Measurements from ENCODE around the gene ANKRD28. TPM values are rescaled to one million over a fixed set of nuclear protein-coding genes. Genes with fewer than 3 reads are reported as not detected.
A peak's percentile ranks its signal among the peaks of the same experiment; 100 is the strongest.

The ANKRD28 gene
- total RNA-seq, 1 experiment from 2014 or later = 53.0 TPM

GRCh38 chr3:15629860-15630597 is 167.8 kb downstream of the ANKRD28 start:
- H3K36me3 ChIP-seq (ENCODE audit: low read depth, low read length) = no peaks in the 10 kb centered on the region
- no peaks in the 10 kb centered on the region for H3K9me2 ChIP-seq (replicated peaks; ENCODE audit: low read length)
- no peaks in the 10 kb centered on the region for H3K27me3 ChIP-seq (ENCODE audit: low read length)
- peak overlapping the region; percentile 67; the same call in 1 of the 2 replicates for H2AFZ ChIP-seq (ENCODE audit: low read length)
- peak overlapping the region; percentile 55 for H3K4me3 ChIP-seq (ENCODE audit: low read length)
- H3F3A ChIP-seq (ENCODE audit: low read length, unreplicated experiment) = peaks cover 19% of the 10 kb centered on the region
- no peaks in the 10 kb centered on the region for H3K79me2 ChIP-seq (ENCODE audit: low read length)
- CTCF ChIA-PET = interaction anchor here (0.5 to 1.3 kb wide), 5 partner anchors 16 to 419 kb away, joined by 3 to 6 read pairs (median 4); no protein-coding TSS in a partner anchor
- H3K4me2 ChIP-seq (ENCODE audit: low read length) = peak overlapping the region; percentile 85
- DNase-seq (peak; percentile 92), ATAC-seq (peak; percentile 68)
- H3K4me1 ChIP-seq (ENCODE audit: insufficient read depth, low read length) = peaks cover 50% of the 10 kb centered on the region
- H3K9me3 ChIP-seq (ENCODE audit: low read length) = no peaks in the 10 kb centered on the region
- intact Hi-C loops (cut with micrococcal nuclease) = loop anchor here (1.0 to 10.0 kb wide), 7 partner anchors 17 to 615 kb away; partner anchors contain the start of gene ANKRD28
- no peaks in the 10 kb centered on the region for H4K20me1 ChIP-seq (ENCODE audit: low read length)
- H3K27ac ChIP-seq (ENCODE audit: low read length) = peak overlapping the region; percentile 89
- POLR2A ChIA-PET (ENCODE audit: unreplicated experiment) = interaction anchor here (0.6 to 1.0 kb wide), 4 partner anchors 24 to 180 kb away, joined by 3 to 19 read pairs (median 3); no protein-coding TSS in a partner anchor
- BruUV-seq (replicated peaks) = no TSS peak
- TF ChIP-seq CTCF (conservative IDR thresholded peaks at IDR 0.05; ENCODE audit: low read depth, low read length) (peak; percentile 95), EZH2 (IDR thresholded peaks at IDR 0.05; ENCODE audit: low read length, unreplicated experiment) (no peak), EZH2phosphoT487 (IDR thresholded peaks at IDR 0.05; ENCODE audit: borderline replicate concordance, low read length) (no peak)
- peak overlapping the region; percentile 63 for H3K9ac ChIP-seq (ENCODE audit: low read length)

GRCh38 chr3:15628967-15629366 is 168.8 kb downstream of the ANKRD28 start:
- H3K9ac ChIP-seq (ENCODE audit: low read length) = no peak overlapping the region
- H3K4me2 ChIP-seq (ENCODE audit: low read length) = no peak overlapping the region
- ChIA-PET POLR2A (ENCODE audit: unreplicated experiment) (no interaction called here), CTCF (no interaction called here)
- no TSS peak for BruUV-seq (replicated peaks)
- ATAC-seq = no peak
- H4K20me1 ChIP-seq (ENCODE audit: low read length) = no peaks in the 10 kb centered on the region
- no peaks in the 10 kb centered on the region for H3K27me3 ChIP-seq (ENCODE audit: low read length)
- no peaks in the 10 kb centered on the region for H3K9me2 ChIP-seq (replicated peaks; ENCODE audit: low read length)
- H3K4me1 ChIP-seq (ENCODE audit: insufficient read depth, low read length) = peaks cover 40% of the 10 kb centered on the region
- peaks cover 12% of the 10 kb centered on the region for H3F3A ChIP-seq (ENCODE audit: low read length, unreplicated experiment)
- peak; percentile 53 for DNase-seq
- intact Hi-C loops (cut with micrococcal nuclease) = no loop called here
- no peak overlapping the region for H3K4me3 ChIP-seq (ENCODE audit: low read length)
- no peak overlapping the region for H3K27ac ChIP-seq (ENCODE audit: low read length)
- H3K36me3 ChIP-seq (ENCODE audit: low read depth, low read length) = no peaks in the 10 kb centered on the region
- TF ChIP-seq EZH2 (IDR thresholded peaks at IDR 0.05; ENCODE audit: low read length, unreplicated experiment) = no peak
- TF ChIP-seq CTCF (conservative IDR thresholded peaks at IDR 0.05; ENCODE audit: low read depth, low read length) = no peak
- no peak for TF ChIP-seq EZH2phosphoT487 (IDR thresholded peaks at IDR 0.05; ENCODE audit: borderline replicate concordance, low read length)
- H2AFZ ChIP-seq (ENCODE audit: low read length) = no peak overlapping the region
- no peaks in the 10 kb centered on the region for H3K9me3 ChIP-seq (ENCODE audit: low read length)
- no peaks in the 10 kb centered on the region for H3K79me2 ChIP-seq (ENCODE audit: low read length)

All from PC-3 (cell line).